HepG2 (cell line): ENCODE data around the gene PASK. TPM values are rescaled to one million over a fixed set of nuclear protein-coding genes. Genes with fewer than 3 reads are reported as not detected.

ENCODE experiments used
- AGO1 ChIP-seq: fragments of 200-400 bp; formaldehyde crosslinking; IDR thresholded peaks from 2 replicates; pipeline ENCODE4 v1.6.1; 2017; ENCODE audit warnings: mild to moderate bottlenecking, low read depth, low read length, moderate library complexity; ENCODE audit not compliant: poor library complexity, severe bottlenecking
- EP300 ChIP-seq, 3 experiments: sonication (generic) in 1 of 3; formaldehyde crosslinking in 1 of 3; IDR thresholded peaks; 2 replicates each; pipeline versions ENCODE4 v1.5.1 to v1.6.1; 2011 to 2020; ENCODE audit warnings: low read depth in 2 of 3, low read length in 2 of 3, borderline replicate concordance in 1 of 3, improper control_type of control experiment in 1 of 3, mild to moderate bottlenecking in 1 of 3, missing genetic modification reagents in 1 of 3, moderate library complexity in 1 of 3
- HDAC1 ChIP-seq: sonication (generic); formaldehyde crosslinking; IDR thresholded peaks from 2 replicates; pipeline ENCODE4 v1.5.1; 2020; ENCODE audit warnings: mild to moderate bottlenecking, missing genetic modification reagents
- HDAC2 ChIP-seq: sonication (generic); formaldehyde crosslinking; IDR thresholded peaks from 2 replicates; pipeline ENCODE4 v1.4.0; 2020; ENCODE audit warnings: missing genetic modification reagents
- MTA1 ChIP-seq: sonication (generic); formaldehyde crosslinking; IDR thresholded peaks from 2 replicates; pipeline ENCODE4 v1.4.0; 2020; ENCODE audit warnings: missing genetic modification reagents, mild to moderate bottlenecking, borderline replicate concordance
- NR3C1 ChIP-seq: sonication (generic); formaldehyde crosslinking; IDR thresholded peaks from 2 replicates; pipeline ENCODE4 v1.4.0; 2020; ENCODE audit warnings: missing genetic modification reagents
- SOX5 ChIP-seq: IDR thresholded peaks from 2 replicates; pipeline ENCODE4 v1.6.1; 2016; ENCODE audit warnings: borderline replicate concordance
- SYNCRIP ChIP-seq: fragments of 200-400 bp; formaldehyde crosslinking; IDR thresholded peaks from 2 replicates; pipeline ENCODE4 v1.6.1; 2018; ENCODE audit warnings: mild to moderate bottlenecking, low read depth, low read length; ENCODE audit not compliant: insufficient read depth
- TCF12 ChIP-seq, 2 experiments: fragments of 450-650 bp in 1 of 2; sonication (generic) in 1 of 2; formaldehyde crosslinking in 1 of 2; IDR thresholded peaks; 2 replicates each; pipeline versions ENCODE4 v1.6.1 to v1.8.0; 2017 to 2022; ENCODE audit warnings: antibody characterized with exemption in 1 of 2, mild to moderate bottlenecking in 1 of 2, missing genetic modification reagents in 1 of 2, moderate library complexity in 1 of 2
- UBTF ChIP-seq: sonication (generic); formaldehyde crosslinking; IDR thresholded peaks from 2 replicates; pipeline ENCODE4 v1.4.0; 2020; ENCODE audit warnings: mild to moderate bottlenecking, missing genetic modification reagents
- ZBTB20 ChIP-seq: sonication (generic); formaldehyde crosslinking; IDR thresholded peaks from 2 replicates; pipeline ENCODE4 v1.8.1; 2023; ENCODE audit warnings: missing genetic modification reagents, low read depth, mild to moderate bottlenecking, borderline replicate concordance
- ZKSCAN5 ChIP-seq: sonication (generic); formaldehyde crosslinking; IDR thresholded peaks from 2 replicates; pipeline ENCODE4 v1.5.1; 2020; ENCODE audit warnings: mild to moderate bottlenecking, missing genetic modification reagents
- ZNF282 ChIP-seq: fragments of 450-650 bp; IDR thresholded peaks from 2 replicates; pipeline ENCODE4 v1.6.1; 2018; ENCODE audit not compliant: partially characterized antibody
- ZNF430 ChIP-seq: sonication (generic); formaldehyde crosslinking; IDR thresholded peaks from 2 replicates; pipeline ENCODE4 v1.9.0; 2021; ENCODE audit warnings: mild to moderate bottlenecking, missing genetic modification reagents
- ZNF44 ChIP-seq: sonication (generic); formaldehyde crosslinking; IDR thresholded peaks from 2 replicates; pipeline ENCODE4 v1.5.1; 2020; ENCODE audit warnings: mild to moderate bottlenecking, missing genetic modification reagents
- ZNF552 ChIP-seq: sonication (generic); formaldehyde crosslinking; IDR thresholded peaks from 2 replicates; pipeline ENCODE4 v1.9.0; 2022; ENCODE audit warnings: missing genetic modification reagents, mild to moderate bottlenecking, borderline replicate concordance
- ZNF616 ChIP-seq: sonication (generic); formaldehyde crosslinking; IDR thresholded peaks from 2 replicates; pipeline ENCODE4 v1.5.0; 2020; ENCODE audit warnings: low read depth, mild to moderate bottlenecking, missing genetic modification reagents
- ZNF674 ChIP-seq: sonication (generic); formaldehyde crosslinking; IDR thresholded peaks from 2 replicates; pipeline ENCODE4 v1.5.0; 2020; ENCODE audit warnings: low read depth, mild to moderate bottlenecking, missing genetic modification reagents
- ZNF770 ChIP-seq: sonication (generic); formaldehyde crosslinking; IDR thresholded peaks from 2 replicates; pipeline ENCODE4 v1.5.0; 2020; ENCODE audit warnings: mild to moderate bottlenecking, missing genetic modification reagents
- ZNF816 ChIP-seq: sonication (generic); formaldehyde crosslinking; IDR thresholded peaks from 2 replicates; pipeline ENCODE4 v1.8.0; 2022; ENCODE audit warnings: missing genetic modification reagents, mild to moderate bottlenecking, borderline replicate concordance
- ZNF878 ChIP-seq: sonication (generic); formaldehyde crosslinking; IDR thresholded peaks from 2 replicates; pipeline ENCODE4 v1.8.1; 2023; ENCODE audit warnings: mild to moderate bottlenecking, missing genetic modification reagents, moderate library complexity
- ZSCAN30 ChIP-seq: sonication (generic); formaldehyde crosslinking; IDR thresholded peaks from 2 replicates; pipeline ENCODE4 v1.5.0; 2020; ENCODE audit warnings: mild to moderate bottlenecking, missing genetic modification reagents
- ZSCAN31 ChIP-seq: sonication (generic); formaldehyde crosslinking; IDR thresholded peaks from 2 replicates; pipeline ENCODE4 v1.5.0; 2020; ENCODE audit warnings: low read depth, mild to moderate bottlenecking, missing genetic modification reagents
- polyA plus RNA-seq, 8 experiments: library from polyadenylated mRNA; depleted of rRNA in 3 of 8; stranded (reverse) in 7 of 8; unstranded in 1 of 8; fragments of >200 nt; fragmentation: Illumina TruSeq in 4 of 8; extraction: Trizol in 4 of 8; gene quantifications; 2 replicates each; pipeline versions ENCODE4 v1.2.1 to v1.2.3, GENCODE V29; 2011 to 2016; ENCODE audit warnings: low read depth in 4 of 8, missing spikeins in 1 of 8, mixed read lengths in 1 of 8; ENCODE audit not compliant: insufficient read depth in 1 of 8
- total RNA-seq, 5 experiments: library from RNA; depleted of rRNA; stranded (reverse); fragments of >200 nt; fragmentation: Illumina TruSeq; extraction: Trizol; gene quantifications; 2 replicates each; pipeline ENCODE4 v1.2.3, GENCODE V29; 2016; ENCODE audit warnings: low read depth in 1 of 5

Gene PASK
- total and polyA plus RNA-seq, 2 of the 13 experiments (the other 11 are each of a cell fraction or from before 2014, with no cell fraction given): 6.9 to 17.0 TPM

- TF ChIP-seq EP300 (IDR thresholded peaks at IDR 0.05; ENCODE audit: low read depth in 2 of 2, low read length in 2 of 2): no peak; a peak in 1 of 4 replicates
- TF ChIP-seq EP300 (CRISPR knock-in tag; IDR thresholded peaks at IDR 0.05; ENCODE audit: borderline replicate concordance): no peak
- TF ChIP-seq ZNF282: no peak
- no peak for TF ChIP-seq ZNF878
- no peak for TF ChIP-seq MTA1
- peak; percentile 24; the same call in 1 of the 2 replicates for TF ChIP-seq ZNF616 (CRISPR knock-in tag)
- peak; percentile 85 for TF ChIP-seq ZKSCAN5 (CRISPR knock-in tag)
- TF ChIP-seq SYNCRIP: no peak
- TF ChIP-seq TCF12 (IDR thresholded peaks at IDR 0.05): no peak
- no peak; the same call in 1 of the 2 replicates for TF ChIP-seq TCF12 (CRISPR knock-in tag; IDR thresholded peaks at IDR 0.05)
- peak; percentile 70 for TF ChIP-seq HDAC1 (CRISPR knock-in tag)
- 0 out of 2 replicates have a peak, but pooled peaks have one; percentile 48 for TF ChIP-seq ZNF674
- peak; percentile 46; the same call in 1 of the 2 replicates for TF ChIP-seq ZSCAN30
- TF ChIP-seq SOX5: no peak
- TF ChIP-seq ZNF44 (CRISPR knock-in tag): no peak
- TF ChIP-seq UBTF (CRISPR knock-in tag): peak; percentile 71; the same call in 1 of the 2 replicates
- TF ChIP-seq ZNF552 (CRISPR knock-in tag): no peak
- peak; percentile 63; the same call in 1 of the 2 replicates for TF ChIP-seq ZNF430 (CRISPR knock-in tag)
- no peak for TF ChIP-seq AGO1
- TF ChIP-seq ZNF816 (CRISPR knock-in tag): no peak
- TF ChIP-seq NR3C1: no peak; the same call in 1 of the 2 replicates
- TF ChIP-seq ZNF770: 0 out of 2 replicates have a peak, but pooled peaks have one; percentile 31
- TF ChIP-seq ZBTB20 (CRISPR knock-in tag): peak; percentile 9; the same call in 1 of the 2 replicates
- TF ChIP-seq HDAC2 (CRISPR knock-in tag): peak; percentile 60
- peak; percentile 66; the same call in 1 of the 2 replicates for TF ChIP-seq ZSCAN31 (CRISPR knock-in tag)
Observed at GRCh38 chr2:241149925-241150659, 820 bp upstream of the PASK start, which contains the start of gene PPP1R7 (continued).
